Midbrain (tissue), 1 donor: ENCODE results near the gene MKLN1.

Experiments
- DNase-seq: peaks from one replicate; lab custom pipeline; 2025; lab: John Stamatoyannopoulos, UW

The MKLN1 gene

GRCh38 chr7:131466735-131467365 lies 139.2 kb downstream of the MKLN1 start:
- DNase-seq, result no peak

DNA sequence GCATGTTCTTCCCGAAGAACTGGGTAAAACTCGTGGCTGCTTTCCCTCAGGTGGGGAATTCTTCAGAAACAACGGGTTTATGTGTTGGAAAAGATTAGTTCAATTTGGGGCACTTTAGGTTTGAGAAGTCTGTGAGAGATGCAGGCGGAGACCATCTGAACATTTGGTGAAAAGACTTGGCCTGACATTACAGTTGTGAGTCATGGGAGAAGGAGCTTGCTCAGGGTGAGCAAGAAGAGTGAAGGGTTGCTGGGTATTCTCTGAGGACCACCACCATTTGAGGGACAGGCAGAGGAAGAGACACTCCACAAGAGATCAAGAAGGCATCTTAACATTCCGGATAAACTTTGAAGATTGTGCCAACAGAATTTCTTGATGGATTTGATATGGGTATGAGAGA lies 140.1 kb downstream of the MKLN1 start:
- no peak for DNase-seq

DNA sequence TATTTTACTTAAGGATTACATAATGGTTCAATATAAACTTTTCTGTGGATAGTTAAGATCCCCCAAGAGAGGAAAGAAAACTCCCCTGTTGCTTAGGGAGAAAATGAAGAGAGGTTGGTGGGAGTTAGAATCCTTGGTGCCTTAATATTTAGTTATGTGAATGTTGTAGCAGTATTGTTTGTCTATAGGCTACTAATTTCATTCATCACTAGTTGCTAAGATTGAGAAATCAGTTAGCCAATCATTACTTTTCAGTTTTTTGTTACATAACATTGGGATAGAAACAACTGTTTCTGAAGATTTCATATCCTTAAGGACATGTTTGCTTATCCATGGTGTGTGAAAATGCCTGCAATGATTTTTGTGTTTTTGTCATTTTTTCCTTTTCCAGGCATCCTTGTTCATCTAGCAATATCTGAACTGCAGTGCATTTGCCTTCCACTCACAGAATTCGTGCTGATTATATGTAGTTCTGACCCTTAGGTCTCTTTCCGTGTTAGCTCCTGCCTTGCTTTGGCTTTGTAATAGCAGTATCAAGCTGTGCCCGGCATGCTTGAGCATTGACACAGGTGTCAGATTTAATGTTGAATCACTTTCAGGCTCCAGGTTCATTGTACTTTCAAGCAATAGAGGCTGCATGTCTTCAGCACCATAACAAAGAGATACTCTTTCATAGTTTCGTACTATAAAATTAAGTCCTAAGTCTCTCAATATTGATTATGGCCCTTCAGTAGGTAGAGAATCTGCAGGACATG lies 143.8 kb downstream of the MKLN1 start:
- no peak for DNase-seq

DNA sequence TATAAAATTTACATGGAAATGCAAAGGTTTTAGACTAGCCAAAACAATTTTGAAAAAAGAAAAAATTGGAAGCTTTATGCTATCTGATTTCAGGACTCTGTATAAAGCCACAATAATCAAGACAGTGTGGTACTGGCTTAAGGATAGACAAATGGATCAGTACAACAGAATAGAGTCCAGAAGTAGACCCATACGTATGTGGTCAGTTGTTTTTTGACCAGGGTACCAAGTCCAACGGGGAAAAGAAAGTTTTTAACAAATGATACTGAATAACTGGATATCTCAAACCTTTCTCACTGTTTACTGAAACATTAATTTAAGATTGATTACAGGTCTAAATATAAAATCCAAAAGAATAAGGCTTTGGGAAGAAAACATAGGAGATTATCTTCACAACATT lies 149.1 kb downstream of the MKLN1 start:
- no peak for DNase-seq

GRCh38 chr7:131480384-131481315 lies 153.0 kb downstream of the MKLN1 start:
- no peak for DNase-seq

GRCh38 chr7:131482800-131483199 lies 155.1 kb downstream of the MKLN1 start:
- DNase-seq, result no peak

- DNase-seq, result no peak
Measured at GRCh38 chr7:131483586-131483985, 155.9 kb downstream of the MKLN1 start.

DNA sequence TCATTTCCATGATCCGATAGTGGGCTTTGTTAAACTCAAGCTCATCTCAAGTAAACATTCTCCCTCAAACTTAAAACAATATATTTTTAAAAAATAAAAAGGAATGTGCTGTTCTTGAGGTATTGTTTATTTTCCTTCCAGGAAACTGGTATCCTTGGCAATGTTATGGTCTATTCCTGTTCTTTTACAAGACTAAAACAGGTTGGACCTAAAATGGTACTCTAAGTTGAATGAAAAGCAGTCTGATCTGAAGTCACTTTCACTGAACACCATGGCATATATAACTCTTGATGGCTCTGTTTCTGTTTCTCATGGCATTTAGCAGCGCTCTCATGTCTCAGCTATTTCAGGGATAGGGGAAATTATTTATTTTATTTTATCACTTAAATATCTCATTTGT lies 158.7 kb downstream of the MKLN1 start:
- DNase-seq, result no peak

DNA sequence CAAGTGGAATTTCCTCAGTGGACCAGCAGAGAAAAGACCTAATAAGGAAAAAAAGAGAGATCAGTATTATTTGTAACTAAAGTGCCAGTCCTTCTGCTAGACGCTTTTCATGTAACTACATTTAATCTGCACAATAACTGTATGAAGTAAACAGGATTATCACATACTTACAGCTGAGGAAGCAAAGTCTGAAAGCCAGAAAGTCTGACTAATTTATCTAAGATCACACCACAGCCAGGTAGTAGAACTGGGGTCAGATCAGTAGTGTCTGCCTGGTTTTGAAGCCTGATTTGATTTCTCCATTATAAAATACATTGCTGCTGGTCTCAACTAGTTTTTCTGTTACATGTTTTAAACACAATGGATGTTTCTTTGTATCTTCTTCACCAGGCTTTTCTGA lies 159.5 kb downstream of the MKLN1 start:
- DNase-seq, result no peak

GRCh38 chr7:131488361-131488760 lies 160.7 kb downstream of the MKLN1 start:
- no peak for DNase-seq

DNA sequence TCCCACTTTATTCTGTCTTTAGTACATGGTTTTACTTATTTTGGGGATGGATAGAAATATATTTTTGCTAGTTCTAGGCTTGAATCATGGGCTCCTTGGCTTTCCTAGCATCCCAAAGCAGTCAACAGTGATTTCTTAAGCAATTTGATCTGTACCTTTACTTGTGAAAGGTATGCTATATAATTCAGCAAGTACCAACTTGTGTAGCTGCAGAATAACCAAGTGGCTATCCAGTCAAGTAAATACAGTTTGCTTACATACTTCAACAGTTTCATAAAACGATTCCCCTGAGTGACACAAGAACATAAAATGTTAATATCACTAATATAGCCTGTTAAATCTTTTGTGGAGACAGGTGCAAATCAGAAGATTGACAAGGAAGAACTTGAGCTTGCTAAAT lies 161.5 kb downstream of the MKLN1 start:
- DNase-seq, result no peak

GRCh38 chr7:131489881-131490280 lies 162.2 kb downstream of the MKLN1 start:
- DNase-seq, result no peak

DNA sequence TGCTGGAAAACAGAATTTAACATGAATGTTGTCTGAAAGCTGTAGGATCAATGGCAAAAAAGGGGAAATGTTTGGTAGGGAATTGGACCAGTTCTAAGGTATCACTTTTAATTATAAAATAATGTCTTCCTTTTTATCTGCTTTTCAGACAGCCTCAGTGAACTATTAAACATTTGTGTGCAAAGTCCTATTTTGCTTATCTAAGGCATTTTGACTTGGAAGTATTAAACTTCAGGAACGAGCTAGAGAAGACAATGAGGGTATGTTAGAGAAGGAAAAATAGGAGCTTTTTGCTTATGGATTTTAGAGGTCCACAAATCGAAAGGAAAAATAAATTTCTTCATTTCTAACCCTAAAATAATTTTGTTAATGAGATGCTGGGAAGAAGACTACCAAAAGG lies 165.4 kb downstream of the MKLN1 start:
- DNase-seq, result no peak

DNA sequence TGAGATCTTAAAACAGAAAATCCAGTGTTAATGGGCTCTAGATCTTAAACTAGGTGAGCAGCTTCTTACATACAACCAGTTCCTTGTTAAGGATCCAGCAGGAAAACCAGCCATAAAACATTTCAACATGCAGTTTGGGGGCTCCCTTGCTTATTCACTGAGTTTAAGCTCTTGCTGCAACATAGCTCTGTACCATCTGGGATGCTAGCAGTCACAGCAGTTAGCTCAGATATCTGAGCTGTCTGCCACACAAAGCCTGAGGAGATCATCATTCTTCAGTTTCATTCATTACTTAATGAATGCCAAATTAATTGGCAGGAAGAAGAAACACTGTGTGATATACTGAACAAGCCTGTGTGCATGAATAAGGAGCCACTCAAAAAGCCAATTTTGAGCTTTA lies 165.9 kb downstream of the MKLN1 start:
- no peak for DNase-seq

GRCh38 chr7:131494182-131494581 lies 166.5 kb downstream of the MKLN1 start:
- DNase-seq, result no peak

DNA sequence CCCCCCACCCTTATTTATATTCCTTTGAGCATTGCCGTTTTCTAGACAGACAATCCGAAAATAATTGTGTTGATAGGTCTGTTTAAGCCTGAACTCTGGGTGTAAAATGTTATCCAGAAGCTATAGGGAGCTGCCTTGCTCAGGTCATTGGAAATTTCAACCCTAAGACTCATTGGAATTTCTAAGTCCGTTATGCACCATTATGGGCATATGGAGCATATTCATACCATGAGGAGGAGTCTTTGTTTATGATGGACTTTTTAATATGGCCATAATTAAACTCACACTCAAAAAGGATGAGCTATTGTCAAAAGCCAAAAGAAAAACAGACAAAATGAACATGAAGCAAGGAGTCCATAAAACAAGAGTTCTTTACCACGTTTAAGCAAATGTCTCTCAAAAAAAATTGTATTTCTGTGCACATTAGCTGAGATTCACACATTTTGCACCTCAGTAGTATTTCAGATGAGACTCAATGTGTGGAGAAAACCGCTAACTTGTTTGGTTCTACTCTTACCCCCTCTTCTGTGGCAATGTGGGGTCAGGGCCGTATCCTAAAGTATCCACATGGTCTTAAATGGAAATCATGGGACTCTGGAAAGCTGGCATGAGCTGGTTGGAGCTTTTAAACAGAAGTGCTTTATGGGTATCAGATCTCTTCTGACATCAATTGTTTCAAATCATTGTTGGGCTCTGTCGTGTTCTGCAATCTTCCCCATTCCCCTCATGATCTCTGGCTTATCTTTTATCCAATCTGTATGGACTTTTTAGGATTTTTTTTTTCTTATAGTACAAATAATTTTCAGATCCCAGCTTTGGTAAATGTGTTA lies 168.2 kb downstream of the MKLN1 start:
- DNase-seq, result no peak

DNA sequence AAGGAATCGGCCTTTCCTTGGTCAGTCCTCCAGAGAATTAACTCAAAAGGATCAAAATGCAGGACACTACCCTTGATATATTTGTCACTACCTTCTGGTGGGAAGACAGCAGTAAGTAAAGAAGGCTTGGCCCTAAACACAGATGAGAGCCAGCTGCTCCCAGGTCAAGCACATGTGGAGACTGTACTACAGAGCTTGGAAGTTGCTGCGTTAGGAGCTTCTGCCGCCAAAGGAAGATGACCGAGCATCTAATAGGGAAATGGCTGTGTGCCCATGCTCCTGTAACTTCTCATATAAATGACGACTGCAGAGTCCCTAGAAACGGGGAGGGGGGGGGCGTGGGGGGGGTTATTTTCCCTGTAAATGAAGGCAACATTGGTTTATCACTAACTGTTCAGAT lies 169.8 kb downstream of the MKLN1 start:
- DNase-seq, result no peak

DNA sequence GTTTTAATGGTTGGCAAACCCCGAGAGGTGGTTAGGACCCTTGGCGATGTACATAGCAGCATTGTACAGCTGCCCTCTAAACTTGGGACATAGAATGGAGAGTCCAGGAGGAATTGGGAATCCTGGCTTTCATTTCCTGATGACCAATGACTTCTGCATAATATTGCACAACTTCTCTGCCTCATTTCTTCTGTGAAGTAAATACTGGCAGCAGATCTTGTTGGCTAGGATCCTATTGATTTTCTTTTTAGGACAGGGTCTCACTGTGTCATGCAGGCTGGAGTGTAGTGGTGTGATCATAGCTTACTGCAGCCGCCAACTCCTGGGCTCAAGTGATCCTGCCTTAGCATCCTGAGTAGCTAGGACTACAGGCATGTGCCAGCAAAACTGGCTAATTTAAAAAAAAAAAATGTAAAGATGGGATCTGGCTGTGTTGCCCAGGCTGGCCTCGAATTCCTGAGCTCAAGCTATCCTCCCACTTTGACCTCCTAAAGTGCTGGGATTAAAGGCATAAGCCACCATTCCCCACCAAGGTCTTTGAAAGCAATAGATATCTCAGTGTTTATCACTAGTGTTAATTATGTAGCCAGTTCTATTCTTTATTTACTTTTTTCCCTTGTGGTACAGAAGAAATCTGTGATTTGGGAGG lies 170.7 kb downstream of the MKLN1 start:
- no peak for DNase-seq

DNA sequence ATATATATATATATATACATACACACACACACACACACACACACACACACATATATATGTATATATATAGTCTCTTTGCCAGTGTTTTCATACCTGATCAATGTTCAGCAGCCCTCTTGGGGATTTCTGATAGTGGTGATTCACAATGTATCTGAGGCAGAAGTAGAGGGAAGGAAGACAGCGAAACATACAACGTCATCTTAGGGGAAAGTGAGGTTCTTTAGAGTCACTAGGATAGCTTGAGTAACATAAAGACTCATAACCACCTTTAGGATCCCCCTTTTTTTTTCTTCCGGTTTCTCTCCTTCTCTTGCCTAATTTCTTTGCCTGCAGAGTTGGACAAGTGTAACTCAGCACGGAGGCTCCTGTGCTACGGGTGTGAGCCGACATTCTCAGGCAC lies 172.1 kb downstream of the MKLN1 start:
- DNase-seq, result no peak

DNA sequence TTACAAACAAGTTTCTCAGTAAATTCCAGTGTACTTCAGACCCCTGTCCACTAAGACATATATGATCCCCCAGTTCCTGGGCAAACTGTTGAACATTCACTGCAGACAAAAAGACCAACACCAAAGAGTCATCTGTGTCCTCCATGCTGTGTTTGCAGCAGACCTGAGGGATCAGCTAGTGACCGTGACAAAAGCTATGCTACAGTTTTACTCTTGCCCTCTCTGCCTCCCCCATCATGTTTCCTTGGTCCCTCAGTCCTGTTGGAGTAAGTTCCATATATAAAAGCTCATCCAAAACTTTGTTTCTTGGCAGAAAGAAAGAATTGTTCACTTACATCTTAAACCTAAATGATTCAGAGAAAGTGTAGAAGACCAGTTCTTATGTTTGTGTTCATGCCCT lies 172.7 kb downstream of the MKLN1 start:
- no peak for DNase-seq

DNA sequence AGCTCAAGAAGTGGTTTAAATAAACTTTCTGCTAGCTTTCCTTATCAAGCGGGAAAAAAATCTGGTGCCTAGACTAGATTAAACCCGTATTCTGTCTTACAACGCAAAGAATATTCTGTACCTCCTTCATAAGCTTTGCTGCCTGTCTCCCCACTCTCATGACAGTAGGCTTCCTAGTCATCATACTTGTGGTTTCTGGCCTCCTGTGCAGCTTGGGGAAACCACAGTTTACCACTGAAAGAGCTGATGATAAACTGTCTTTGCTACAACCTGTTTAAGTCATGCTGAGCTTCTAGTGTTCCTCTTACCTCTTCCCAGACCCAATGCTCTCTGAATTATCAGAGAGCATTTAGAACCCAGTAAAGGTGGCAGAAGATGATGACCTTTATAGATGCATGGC lies 173.7 kb downstream of the MKLN1 start:
- DNase-seq, result no peak
